Brain microvascular endothelial cell (primary cell): ENCODE data around the gene IKZF1.
"Not testable (repeated sequence)": the region's sequence is repeated elsewhere in the genome, so short reads cannot be mapped to it uniquely, and the experiment has no call there.

Experiments
- DNase-seq: peaks from one replicate; pipeline ENCODE4 v3.0.0-alpha.2; 2020
- H3K27ac ChIP-seq: fragments of 250-450 bp; sonication (Bioruptor Pico); 2 replicates; pipeline ENCODE4 v1.5.1; 2020; ENCODE audit warnings: mild to moderate bottlenecking, moderate library complexity
- H3K27me3 ChIP-seq: fragments of 250-450 bp; sonication (Bioruptor Pico); replicated peaks from 2 replicates; pipeline ENCODE4 v1.5.1; 2020; ENCODE audit warnings: mild to moderate bottlenecking
- H3K36me3 ChIP-seq: fragments of 250-450 bp; sonication (Bioruptor Pico); replicated peaks from 2 replicates; pipeline ENCODE4 v1.5.1; 2020; ENCODE audit warnings: mild to moderate bottlenecking
- H3K4me3 ChIP-seq: 2 replicates; pipeline ENCODE4 v1.5.1; 2011; ENCODE audit warnings: low read depth, mild to moderate bottlenecking, control low read depth, low read length, moderate library complexity
- in situ Hi-C: cut with HindIII; loops from 2 replicates; pipeline ENCODE4 v1.10.0; 2017; ENCODE audit warnings: low sequenced_read_pairs, low pct_ligation_motif_present
- TF ChIP-seq, protein P1 (sequence below): IDR thresholded peaks from 2 replicates; pipeline ENCODE4 v1.5.1; 2011; ENCODE audit warnings: low read depth, mild to moderate bottlenecking, moderate library complexity, low read length, control low read depth, inconsistent platforms; ENCODE audit errors: missing control alignments

The IKZF1 gene

GRCh38 chr7:50334341-50334994, 30.0 kb downstream of the IKZF1 start:
- Histone ChIP-seq H3K27ac (no peak overlapping the region), H3K36me3 (no peaks in the 10 kb centered on the region), H3K27me3 (no peaks in the 10 kb centered on the region), H3K4me3 (no peak overlapping the region)
- TF ChIP-seq, protein P1, sequence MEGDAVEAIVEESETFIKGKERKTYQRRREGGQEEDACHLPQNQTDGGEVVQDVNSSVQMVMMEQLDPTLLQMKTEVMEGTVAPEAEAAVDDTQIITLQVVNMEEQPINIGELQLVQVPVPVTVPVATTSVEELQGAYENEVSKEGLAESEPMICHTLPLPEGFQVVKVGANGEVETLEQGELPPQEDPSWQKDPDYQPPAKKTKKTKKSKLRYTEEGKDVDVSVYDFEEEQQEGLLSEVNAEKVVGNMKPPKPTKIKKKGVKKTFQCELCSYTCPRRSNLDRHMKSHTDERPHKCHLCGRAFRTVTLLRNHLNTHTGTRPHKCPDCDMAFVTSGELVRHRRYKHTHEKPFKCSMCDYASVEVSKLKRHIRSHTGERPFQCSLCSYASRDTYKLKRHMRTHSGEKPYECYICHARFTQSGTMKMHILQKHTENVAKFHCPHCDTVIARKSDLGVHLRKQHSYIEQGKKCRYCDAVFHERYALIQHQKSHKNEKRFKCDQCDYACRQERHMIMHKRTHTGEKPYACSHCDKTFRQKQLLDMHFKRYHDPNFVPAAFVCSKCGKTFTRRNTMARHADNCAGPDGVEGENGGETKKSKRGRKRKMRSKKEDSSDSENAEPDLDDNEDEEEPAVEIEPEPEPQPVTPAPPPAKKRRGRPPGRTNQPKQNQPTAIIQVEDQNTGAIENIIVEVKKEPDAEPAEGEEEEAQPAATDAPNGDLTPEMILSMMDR = no peak
- in situ Hi-C loops = no loop called here
- no peak for DNase-seq

DNA sequence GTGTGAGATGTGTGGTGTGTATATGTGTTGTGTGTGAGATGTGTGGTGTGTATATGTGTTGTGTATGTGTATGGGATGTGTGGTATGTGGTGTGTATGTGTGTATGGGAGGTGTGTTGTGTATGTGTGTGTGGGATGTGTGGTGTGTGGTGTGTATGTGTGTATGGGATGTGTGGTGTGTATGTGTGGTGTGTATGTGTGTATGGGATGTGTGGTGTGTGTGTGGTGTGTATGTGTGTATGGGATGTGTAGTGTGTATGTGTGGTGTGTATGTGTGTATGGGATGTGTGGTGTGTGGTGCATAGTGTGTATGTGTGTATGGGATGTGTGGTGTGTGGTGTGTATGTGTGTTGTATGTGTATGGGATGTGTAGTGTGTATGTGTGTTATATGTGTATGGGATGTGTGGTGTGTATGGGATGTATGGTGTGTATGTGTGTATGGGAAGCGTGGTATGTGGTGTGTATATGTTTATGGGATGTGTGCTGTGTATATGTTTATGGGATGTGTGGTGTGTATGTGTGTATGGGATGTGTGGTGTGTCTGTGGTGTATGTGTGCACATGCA, 30.8 kb downstream of the IKZF1 start:
- in situ Hi-C loops = no loop called here
- DNase-seq = no peak
- no peak overlapping the region for H3K4me3 ChIP-seq
- no peaks in the 10 kb centered on the region for H3K27me3 ChIP-seq
- TF ChIP-seq, protein P1 = no peak
- no peaks in the 10 kb centered on the region for H3K36me3 ChIP-seq
- no peak overlapping the region for H3K27ac ChIP-seq

GRCh38 chr7:50335795-50336754, 31.6 kb downstream of the IKZF1 start:
- TF ChIP-seq, protein P1 = no peak
- no peak for DNase-seq
- in situ Hi-C loops = no loop called here
- H3K27me3 ChIP-seq = no peaks in the 10 kb centered on the region
- no peak overlapping the region for H3K4me3 ChIP-seq
- H3K36me3 ChIP-seq = no peaks in the 10 kb centered on the region
- no peak overlapping the region for H3K27ac ChIP-seq

- Histone ChIP-seq H3K27ac (no peak overlapping the region), H3K36me3 (no peaks in the 10 kb centered on the region), H3K27me3 (no peaks in the 10 kb centered on the region), H3K4me3 (no peak overlapping the region)
- TF ChIP-seq, protein P1 = no peak
- no peak for DNase-seq
- in situ Hi-C loops = no loop called here
Measured at GRCh38 chr7:50336894-50337703, 32.6 kb downstream of the IKZF1 start.

DNA sequence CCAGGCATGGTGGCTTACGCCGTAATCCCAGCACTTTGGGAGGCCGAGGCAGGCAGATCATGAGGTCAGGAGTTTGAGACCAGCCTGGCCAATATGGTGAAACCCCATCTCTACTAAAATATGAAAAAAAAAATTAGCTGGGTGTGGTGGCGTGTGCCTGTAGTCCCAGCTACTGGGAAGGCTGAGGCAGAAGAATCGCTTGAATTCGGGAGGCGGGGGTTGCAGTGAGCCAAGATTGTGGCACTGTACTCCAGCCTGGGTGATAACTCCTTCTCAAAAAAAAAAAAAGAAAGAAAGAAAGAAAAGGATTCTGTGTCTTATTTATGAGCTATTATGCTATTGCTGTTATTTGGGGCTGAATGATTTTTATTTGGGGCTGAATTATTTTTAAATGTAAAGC, 35.0 kb downstream of the IKZF1 start:
- H3K27ac ChIP-seq, H3K27me3 ChIP-seq, in situ Hi-C loops, H3K4me3 ChIP-seq, H3K36me3 ChIP-seq, DNase-seq: not testable (repeated sequence)
